Measurements from ENCODE around the gene TNRC18.

TNRC18 gene

DNA sequence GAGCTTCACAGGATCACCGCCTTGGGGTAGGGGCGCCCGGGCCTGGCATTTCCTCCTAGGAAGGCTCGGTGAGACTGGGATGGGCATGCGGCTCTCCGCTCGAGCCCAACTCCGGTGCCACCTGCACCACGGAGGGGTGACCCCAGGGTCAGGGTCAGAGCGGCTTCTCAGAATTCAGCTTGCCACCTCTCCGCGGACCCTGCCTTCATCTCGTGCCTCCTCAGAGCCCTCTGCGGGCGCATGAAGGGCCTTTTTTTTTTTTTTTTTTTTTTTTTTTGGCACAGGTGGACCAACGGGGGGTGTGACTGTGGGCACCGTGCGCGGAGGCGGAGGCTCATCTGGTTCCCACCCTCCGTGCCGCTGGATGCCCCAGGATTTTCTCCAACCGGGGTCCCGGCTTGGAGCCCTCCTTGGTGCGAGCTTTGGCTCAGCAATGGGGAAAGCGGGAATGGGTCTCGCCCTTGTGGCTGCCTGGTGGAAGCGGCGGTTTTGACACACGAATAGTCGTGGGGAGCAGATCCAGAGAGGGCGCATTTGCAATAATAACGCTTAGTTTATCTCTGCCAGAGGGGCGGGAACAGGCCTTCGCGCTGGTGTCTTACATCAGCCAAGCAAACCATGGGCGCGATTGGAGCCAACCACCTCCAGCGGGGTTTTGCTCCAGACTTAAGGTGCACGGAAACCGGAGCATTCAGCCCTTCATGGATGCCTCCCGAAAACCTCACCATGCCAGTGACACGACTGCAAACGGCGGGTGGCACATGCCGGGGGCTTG, 5.0 kb upstream of the TNRC18 start:
- peaks cover 2% of the 10 kb centered on the region for H3K36me3 Mint-ChIP-seq (ENCODE audit: low read depth)
- DNase-seq (ENCODE audit: low spot score), result no peak
- H3K4me1 Mint-ChIP-seq (ENCODE audit: low read depth), result peaks cover 15% of the 10 kb centered on the region
- H3K4me3 Mint-ChIP-seq, result peak overlapping the region; percentile 5
- peak overlapping the region; percentile 36 for H3K27ac Mint-ChIP-seq
- peaks cover 71% of the 10 kb centered on the region for H3K27me3 Mint-ChIP-seq (ENCODE audit: low read depth)
- peaks cover 5% of the 10 kb centered on the region for H3K9me3 Mint-ChIP-seq

DNA sequence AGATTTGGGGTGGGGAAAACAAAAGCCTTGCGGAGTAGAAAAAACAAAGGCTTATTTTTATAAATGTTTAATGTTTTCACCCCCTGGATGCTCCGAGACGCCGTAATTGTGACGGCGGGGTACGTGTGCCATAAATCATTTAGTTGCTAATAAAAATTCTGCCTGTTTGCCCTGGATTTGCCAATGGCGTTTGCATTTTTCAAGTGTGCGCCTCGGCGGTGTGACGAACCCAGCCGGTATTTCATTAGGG, 2.5 kb upstream of the TNRC18 start:
- H3K27me3 Mint-ChIP-seq (ENCODE audit: low read depth), result peaks cover 74% of the 10 kb centered on the region
- H3K4me1 Mint-ChIP-seq (ENCODE audit: low read depth), result peaks cover 19% of the 10 kb centered on the region
- DNase-seq (ENCODE audit: low spot score), result no peak
- no peak overlapping the region for H3K4me3 Mint-ChIP-seq
- no peak overlapping the region for H3K27ac Mint-ChIP-seq
- no peaks in the 10 kb centered on the region for H3K9me3 Mint-ChIP-seq
- peaks cover 2% of the 10 kb centered on the region for H3K36me3 Mint-ChIP-seq (ENCODE audit: low read depth)

DNA sequence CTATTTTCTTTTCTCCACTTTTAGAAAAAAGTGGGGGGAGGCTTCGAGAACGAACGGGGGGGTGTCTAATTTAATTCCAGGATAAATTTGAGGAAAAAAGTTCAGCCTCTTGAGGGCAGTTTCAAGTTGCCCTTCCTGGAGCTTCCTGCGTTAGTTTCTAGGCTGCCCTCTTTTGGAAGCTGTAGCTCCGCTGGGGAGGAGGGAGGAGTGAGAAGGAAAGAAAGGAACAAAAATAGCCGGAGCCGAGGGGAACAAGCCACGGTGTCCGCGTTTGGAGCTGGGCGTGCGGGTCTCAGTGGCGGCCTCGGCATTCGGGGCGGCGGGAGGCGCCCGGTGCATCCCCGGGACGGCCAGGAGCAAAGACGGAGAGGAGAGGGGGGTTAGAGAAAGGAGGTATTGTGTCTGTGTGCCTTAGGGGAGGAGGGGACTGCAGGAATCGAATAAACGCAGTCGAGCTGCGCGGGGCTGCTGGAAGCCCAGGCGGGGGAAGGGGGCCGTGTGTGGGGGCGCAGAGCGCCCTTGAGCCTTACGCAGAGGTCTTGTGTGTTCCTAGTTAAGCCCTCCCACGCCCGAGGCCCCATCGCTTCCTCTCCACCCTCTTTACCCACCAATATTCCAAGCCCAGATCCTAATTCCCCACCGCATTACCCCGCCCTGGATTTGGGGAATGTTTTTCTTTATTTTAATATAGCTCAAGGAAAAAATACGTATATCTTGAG, 2.0 kb upstream of the TNRC18 start:
- Mint-ChIP-seq H3K27me3 (ENCODE audit: low read depth) (peaks cover 76% of the 10 kb centered on the region), H3K36me3 (ENCODE audit: low read depth) (peaks cover 2% of the 10 kb centered on the region), H3K27ac (peak overlapping the region; percentile 62), H3K4me3 (peak overlapping the region; percentile 38), H3K4me1 (ENCODE audit: low read depth) (peaks cover 19% of the 10 kb centered on the region), H3K9me3 (no peaks in the 10 kb centered on the region)
- no peak for DNase-seq (ENCODE audit: low spot score)

DNA sequence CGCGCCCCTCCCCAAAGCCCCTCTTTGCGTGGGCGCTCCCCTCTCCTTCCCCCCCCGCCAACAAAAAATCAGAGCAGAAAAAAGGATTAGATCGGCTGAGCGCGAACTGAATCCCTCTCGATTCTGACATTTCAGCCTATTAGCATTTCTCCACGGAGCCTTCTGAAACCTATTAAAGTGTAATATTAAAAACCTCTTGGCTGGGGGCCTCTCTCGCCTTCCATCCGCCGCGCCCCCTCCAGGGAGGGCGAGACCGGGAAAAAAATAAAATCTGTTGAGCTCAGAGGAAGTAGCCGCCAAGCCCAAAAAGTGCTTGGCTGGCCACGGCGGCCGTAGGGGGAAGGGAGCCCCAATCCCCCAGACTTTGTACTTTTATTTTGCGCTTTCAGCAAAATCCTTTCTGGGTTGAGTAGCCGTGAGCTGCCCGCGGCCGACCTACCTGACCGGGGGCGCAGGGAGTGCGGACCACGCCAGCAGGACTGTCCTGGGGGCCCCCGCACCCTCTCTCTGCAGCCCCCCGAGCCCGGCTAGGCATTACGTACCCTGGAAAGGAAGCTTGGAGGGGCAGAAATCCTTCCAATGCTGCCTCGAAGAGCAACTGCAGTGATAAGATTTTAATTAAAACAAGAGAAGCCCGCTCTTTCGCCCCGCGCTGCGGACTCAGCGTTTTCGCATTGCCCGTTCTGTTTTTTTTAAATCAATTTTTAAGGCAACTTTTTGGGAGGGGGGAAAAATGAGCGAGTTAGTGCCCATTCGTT, 1.3 kb upstream of the TNRC18 start:
- Mint-ChIP-seq H3K27ac (peak overlapping the region; percentile 62), H3K36me3 (ENCODE audit: low read depth) (peaks cover 2% of the 10 kb centered on the region), H3K4me3 (peak overlapping the region; percentile 69), H3K4me1 (ENCODE audit: low read depth) (peaks cover 19% of the 10 kb centered on the region), H3K27me3 (ENCODE audit: low read depth) (peaks cover 76% of the 10 kb centered on the region), H3K9me3 (no peaks in the 10 kb centered on the region)
- no peak for DNase-seq (ENCODE audit: low spot score)

DNA sequence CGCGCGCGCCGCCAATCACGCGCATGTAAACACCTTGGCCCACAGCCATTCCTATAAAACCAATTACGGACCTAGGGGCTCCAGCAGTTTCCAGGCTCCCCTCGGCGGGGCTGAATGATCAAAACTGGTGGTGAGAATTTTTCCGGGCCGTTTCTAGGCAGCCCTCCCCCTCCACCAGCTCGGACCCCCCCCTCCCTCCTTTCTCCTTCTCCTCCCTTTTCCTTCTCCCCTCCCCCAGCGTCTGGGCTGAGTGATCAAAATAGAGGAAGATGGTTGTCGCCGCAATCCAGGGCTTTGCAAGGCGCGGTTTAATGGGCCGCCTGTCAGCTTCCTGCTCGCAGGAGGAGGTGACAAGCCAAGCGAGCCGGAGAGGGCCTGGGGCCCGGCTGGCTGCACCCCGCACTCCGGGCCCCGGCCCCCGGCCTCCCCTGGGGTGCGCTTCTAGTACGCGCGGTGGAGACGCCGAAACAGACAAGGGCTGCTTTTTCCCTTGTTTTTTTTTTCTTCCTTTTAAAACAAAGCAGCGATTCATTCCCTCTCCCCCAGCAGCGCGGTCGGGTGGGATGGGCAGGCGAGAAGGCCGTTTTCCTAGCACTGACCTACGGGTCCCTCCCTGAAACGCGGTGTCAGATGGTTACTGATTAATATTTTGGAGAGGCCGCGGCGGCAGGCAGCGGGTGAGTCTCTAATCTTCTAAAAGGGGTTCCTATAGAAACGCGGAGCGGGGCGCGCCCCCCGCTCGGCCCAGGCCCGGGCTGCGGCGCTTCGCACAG, 528 bp upstream of the TNRC18 start:
- H3K27ac Mint-ChIP-seq, result peak overlapping the region; percentile 80
- DNase-seq (ENCODE audit: low spot score), result no peak
- peaks cover 2% of the 10 kb centered on the region for H3K36me3 Mint-ChIP-seq (ENCODE audit: low read depth)
- H3K9me3 Mint-ChIP-seq, result no peaks in the 10 kb centered on the region
- peak overlapping the region; percentile 87 for H3K4me3 Mint-ChIP-seq
- H3K4me1 Mint-ChIP-seq (ENCODE audit: low read depth), result peaks cover 15% of the 10 kb centered on the region
- H3K27me3 Mint-ChIP-seq (ENCODE audit: low read depth), result peaks cover 75% of the 10 kb centered on the region

DNA sequence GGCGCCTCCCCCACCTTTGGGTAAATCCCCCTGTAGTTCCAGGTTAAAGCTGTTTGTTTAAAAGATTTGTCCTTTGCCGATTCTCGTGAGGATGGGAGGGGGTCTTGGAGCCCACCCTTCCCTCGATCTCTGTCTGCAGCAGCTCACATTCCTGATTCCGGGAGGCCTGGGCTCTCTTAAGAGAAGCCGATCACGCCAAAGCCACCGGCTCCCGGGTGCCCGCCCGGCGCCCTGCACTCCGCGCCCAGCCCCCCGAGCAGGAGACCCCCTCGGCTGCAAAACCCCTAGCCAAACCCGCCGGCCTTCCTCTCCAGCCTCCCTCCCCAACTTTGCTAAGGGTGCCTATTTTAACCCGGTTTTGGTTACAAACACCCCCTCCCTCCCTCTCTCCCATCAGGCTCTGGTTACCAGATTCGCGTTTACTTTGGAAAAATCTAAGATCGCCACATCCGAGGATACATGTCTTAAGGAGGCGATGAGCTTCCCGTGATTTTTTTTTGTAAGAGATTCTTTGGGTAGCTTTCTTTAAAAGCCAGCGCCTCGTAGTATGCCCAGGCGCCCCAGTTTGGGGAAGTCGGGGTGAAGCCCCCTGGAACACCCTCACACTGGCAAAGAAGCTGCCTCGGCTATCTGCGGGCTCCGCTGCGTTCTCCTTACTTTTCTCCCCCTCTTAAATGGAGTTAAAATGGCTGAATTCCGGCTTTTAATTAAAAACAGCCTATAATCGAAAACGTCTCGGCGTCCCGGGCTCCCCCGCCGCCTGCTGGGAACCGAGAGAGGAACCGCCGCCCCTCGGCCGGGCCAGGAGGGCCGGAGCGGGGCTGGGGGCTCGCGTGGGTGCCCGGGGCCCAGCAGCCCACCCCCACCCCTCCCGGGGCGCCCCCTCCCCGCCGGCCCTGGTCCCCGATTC, 983 bp downstream of the TNRC18 start:
- Mint-ChIP-seq H3K4me1 (ENCODE audit: low read depth) (peaks cover 16% of the 10 kb centered on the region), H3K36me3 (ENCODE audit: low read depth) (peaks cover 2% of the 10 kb centered on the region), H3K27me3 (ENCODE audit: low read depth) (peaks cover 78% of the 10 kb centered on the region), H3K9me3 (no peaks in the 10 kb centered on the region), H3K4me3 (peak overlapping the region; percentile 64), H3K27ac (no peak overlapping the region)
- no peak for DNase-seq (ENCODE audit: low spot score)

DNA sequence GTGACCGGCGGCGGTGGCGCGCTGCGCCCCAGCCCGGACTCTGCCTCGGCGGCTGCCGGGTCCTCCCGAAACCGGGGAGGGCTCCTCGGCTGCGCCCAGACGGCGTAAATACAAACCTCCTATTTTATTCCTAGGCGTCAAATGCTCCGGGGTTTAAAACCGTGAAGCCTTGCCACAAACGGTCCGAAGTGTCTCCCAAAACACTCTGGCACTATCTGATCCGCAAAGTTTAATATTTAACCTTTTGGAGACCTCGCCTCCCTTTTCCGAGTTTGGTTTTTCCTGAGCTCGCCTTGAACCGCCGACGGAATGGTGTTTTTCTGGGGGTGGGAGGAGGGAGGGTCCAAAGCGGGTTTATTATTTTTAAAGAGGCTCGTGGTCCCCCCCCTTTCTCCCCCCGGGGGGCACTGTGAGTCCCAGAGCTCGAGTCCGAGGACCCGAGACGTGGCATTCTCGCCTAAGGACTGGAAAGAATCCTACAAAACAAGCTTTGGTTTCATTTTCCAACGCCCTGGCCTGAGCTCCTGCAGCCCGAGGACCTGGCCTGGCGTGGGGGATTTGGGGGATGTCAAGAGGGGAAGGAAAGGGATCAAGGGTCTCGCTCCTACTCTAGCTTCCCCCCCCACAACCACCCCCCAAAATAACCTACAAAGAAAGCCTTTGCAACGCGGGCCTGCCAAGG, 1.8 kb downstream of the TNRC18 start:
- H3K9me3 Mint-ChIP-seq, result no peaks in the 10 kb centered on the region
- peaks cover 16% of the 10 kb centered on the region for H3K4me1 Mint-ChIP-seq (ENCODE audit: low read depth)
- peaks cover 1% of the 10 kb centered on the region for H3K36me3 Mint-ChIP-seq (ENCODE audit: low read depth)

DNA sequence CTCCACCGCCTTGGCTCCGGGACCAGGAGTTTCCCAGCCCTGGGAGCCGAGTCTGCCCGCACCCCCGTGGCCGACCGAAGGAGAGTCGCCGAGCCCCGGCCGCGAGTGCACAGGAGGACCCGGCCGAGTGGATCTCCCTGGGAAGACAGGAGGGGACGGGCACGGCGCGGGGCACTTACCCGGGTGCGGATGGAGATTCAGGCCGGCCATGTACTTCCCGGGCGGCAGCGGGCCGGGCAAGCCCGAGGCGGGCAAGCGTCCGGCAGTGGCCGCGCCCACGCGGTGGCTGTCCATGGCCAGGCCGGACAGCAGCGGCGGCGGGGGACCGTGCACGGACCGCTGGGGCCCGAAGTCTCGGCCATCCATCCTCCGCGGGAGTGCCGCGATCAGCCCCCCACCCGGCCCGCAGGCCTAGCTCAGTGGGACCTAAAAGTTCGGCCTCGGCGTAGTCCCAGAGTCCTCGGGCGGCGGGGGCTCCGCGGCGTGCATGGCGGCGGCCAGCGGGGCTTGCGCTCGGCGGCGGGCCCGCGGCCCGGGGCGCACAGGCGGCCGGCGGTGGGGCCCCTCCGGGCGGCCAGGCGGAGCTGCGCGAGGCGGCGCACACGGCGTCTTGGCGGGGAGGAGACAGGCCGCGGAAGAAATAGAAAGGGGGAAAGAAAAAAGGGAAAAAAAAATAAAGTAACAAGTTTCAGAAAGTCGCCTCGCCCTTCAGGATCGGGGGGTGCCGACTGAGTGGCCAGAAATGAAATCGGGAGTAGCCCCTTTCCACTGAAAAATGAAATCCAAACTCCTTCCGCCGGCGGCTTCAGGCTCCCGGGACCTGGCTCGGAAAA, 2.5 kb downstream of the TNRC18 start:
- Mint-ChIP-seq H3K36me3 (ENCODE audit: low read depth) (peaks cover 1% of the 10 kb centered on the region), H3K4me1 (ENCODE audit: low read depth) (peaks cover 16% of the 10 kb centered on the region), H3K9me3 (no peaks in the 10 kb centered on the region), H3K27ac (no peak overlapping the region), H3K27me3 (ENCODE audit: low read depth) (peaks cover 75% of the 10 kb centered on the region), H3K4me3 (peak overlapping the region; percentile 32)
- DNase-seq (ENCODE audit: low spot score), result no peak

More for the DNA sequence above, 1.8 kb downstream of the TNRC18 start:
- Mint-ChIP-seq H3K27ac (peak overlapping the region; percentile 10), H3K4me3 (peak overlapping the region; percentile 64), H3K27me3 (ENCODE audit: low read depth) (peaks cover 76% of the 10 kb centered on the region)
- no peak for DNase-seq (ENCODE audit: low spot score)

DNA sequence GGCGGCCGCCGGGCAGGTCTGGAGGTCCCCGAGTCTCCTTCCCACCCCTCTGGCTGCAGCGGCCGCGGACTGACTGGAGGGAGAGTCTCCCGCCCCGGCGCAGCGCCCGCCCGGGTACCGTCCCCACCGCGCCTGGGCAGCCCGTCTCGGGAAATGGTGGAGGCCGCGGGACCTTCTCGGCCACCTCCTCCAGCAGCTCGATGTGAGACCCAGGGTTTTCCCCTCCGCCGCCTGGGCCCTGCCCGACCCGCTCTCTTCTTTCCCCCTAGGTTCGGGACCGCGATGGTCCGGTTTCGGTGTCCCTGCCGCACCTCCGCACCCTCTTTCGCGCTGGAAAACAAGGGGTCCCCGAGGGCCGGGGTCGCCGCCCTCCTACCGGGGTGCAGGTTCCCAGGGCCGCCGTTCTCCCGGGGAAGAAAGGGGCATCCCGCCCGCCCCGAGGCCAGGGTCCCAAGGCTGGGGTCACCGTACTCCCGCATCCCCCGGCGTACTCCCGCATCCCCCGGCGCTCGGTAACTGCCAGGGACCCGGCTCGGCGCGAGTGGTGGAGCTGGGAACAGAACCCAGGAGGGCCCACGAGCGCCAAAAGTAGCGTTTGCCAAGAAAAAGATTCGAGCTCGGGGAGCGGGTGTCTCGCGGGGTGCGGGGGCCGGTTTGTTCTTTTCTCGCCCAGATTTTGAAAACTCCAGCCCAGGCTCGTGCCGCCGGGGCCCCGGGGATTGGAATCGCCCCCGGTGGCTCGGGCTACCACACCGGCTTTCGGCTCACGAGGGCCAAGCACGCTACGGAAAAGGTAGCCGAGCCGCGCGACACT, 3.4 kb downstream of the TNRC18 start:
- H3K9me3 Mint-ChIP-seq, result no peaks in the 10 kb centered on the region
- peak overlapping the region; percentile 49 for H3K27ac Mint-ChIP-seq
- peaks cover 1% of the 10 kb centered on the region for H3K36me3 Mint-ChIP-seq (ENCODE audit: low read depth)
- peaks cover 66% of the 10 kb centered on the region for H3K27me3 Mint-ChIP-seq (ENCODE audit: low read depth)
- no peak for DNase-seq (ENCODE audit: low spot score)
- H3K4me3 Mint-ChIP-seq, result peak overlapping the region; percentile 15
- peaks cover 13% of the 10 kb centered on the region for H3K4me1 Mint-ChIP-seq (ENCODE audit: low read depth)

DNA sequence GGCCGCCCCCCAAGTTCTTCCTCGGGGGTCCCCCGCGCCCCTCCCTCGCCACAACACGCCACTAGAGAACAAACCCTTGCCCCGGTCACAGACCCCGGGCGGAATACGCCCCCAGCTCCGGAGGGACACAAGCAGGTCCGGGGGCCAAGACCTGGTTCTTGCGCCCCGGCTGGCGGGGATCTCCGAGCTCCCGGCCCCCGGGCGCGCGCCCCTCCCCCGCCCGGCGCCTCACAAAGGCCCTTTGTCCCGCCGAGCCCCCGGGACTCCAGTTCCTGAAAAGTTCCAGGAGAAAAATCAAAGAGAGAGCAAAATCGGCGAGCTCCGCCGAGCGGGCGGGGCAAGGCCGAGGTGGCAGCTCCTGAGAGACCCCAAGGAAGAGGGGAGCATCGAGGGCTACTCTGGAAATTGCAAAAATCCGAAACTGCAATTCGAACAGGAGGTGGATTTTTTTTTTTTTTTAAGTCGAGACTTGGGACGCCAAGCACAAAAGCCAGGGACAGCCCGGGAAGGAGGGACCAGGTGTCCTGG, 4.0 kb downstream of the TNRC18 start:
- H3K4me3 Mint-ChIP-seq, result peak overlapping the region; percentile 34
- H3K36me3 Mint-ChIP-seq (ENCODE audit: low read depth), result peaks cover 1% of the 10 kb centered on the region
- peaks cover 10% of the 10 kb centered on the region for H3K4me1 Mint-ChIP-seq (ENCODE audit: low read depth)
- DNase-seq (ENCODE audit: low spot score), result no peak
- H3K27ac Mint-ChIP-seq, result no peak overlapping the region
- no peaks in the 10 kb centered on the region for H3K9me3 Mint-ChIP-seq
- peaks cover 65% of the 10 kb centered on the region for H3K27me3 Mint-ChIP-seq (ENCODE audit: low read depth)

DNA sequence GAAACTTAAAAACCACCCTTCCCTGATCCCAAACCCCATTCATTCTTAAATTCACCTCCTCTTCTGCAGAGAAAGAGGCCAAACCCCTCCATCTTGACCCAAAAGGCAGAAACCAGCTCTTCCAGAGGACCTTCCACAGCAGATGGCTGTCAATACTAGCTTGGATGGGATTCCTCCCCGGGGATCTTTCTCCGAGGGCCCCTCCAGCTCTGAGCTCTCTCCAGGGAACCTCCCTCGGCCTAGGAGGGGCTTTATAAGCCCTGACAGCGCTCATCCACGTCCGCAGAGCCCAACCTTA, 5.4 kb downstream of the TNRC18 start:
- DNase-seq (ENCODE audit: low spot score), result no peak
- Mint-ChIP-seq H3K4me3 (no peak overlapping the region), H3K4me1 (ENCODE audit: low read depth) (peaks cover 8% of the 10 kb centered on the region), H3K36me3 (ENCODE audit: low read depth) (no peaks in the 10 kb centered on the region), H3K27ac (no peak overlapping the region), H3K9me3 (no peaks in the 10 kb centered on the region), H3K27me3 (ENCODE audit: low read depth) (peaks cover 68% of the 10 kb centered on the region)

Measured in T-helper 2 cell treated with Interferon-gamma antibody and Interleukin-4, amounts not matched to agents 5 μg/mL and 100 μg/mL, for 36 hours (primary cell).